ENCODE data around the gene UTP3.
"Not testable (repeated sequence)": the region's sequence is repeated elsewhere in the genome, so short reads cannot be mapped to it uniquely, and the experiment has no call there.

The UTP3 gene

DNA sequence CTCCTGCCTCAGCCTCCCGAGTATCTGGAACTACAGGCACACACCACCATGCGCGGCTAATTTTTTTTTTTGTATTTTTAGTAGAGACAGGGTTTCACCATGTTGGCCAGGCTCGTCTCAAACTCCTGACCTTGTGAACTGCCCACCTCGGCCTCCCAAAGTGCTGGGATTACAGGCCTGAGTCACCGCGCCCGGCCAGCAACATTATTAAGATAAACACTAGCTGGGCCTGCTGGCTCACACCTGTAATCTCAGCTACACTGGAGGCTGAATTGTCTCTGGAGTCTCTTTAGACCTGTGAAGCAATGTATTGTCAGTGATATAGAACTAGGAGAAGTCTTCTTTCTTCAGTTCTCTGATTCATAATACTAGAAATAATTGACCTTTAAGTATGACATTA lies 10.1 kb downstream of the UTP3 start:
- not testable (repeated sequence) for H3K4me3 ChIP-seq (ENCODE audit: low read length); H3K36me3 ChIP-seq (ENCODE audit: control insufficient read depth, insufficient read depth, low read length); H3K27ac ChIP-seq (ENCODE audit: low read depth, low read length); H3K9ac ChIP-seq (ENCODE audit: low read length); H3K27me3 ChIP-seq (ENCODE audit: control insufficient read depth, insufficient read depth, low read length); H3K4me1 ChIP-seq (ENCODE audit: control insufficient read depth, insufficient read depth, low read length)

DNA sequence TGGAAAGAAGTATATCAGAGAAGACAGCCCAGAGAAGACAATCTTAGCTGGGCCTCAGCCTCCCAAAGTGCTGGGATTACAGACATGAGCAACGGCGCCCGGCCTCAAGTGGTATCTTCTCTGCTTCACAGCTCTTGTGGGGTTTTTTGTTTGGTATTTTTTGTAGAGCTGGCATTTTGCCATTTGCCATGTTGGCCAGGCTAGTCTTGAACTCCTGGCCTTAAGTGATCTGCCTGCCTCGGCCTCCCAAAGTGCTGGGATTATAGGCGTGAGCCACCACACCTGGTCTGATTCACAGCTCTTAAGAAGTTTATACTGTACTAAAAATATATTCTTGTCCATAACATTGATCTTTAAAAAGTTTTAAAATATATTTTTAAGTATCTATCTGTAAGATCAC lies 12.4 kb downstream of the UTP3 start:
- H3K4me3 ChIP-seq (ENCODE audit: low read length): no peak overlapping the region
- H3K9ac ChIP-seq (ENCODE audit: low read length): no peak overlapping the region
- no peaks in the 10 kb centered on the region for H3K36me3 ChIP-seq (ENCODE audit: control insufficient read depth, insufficient read depth, low read length)
- H3K27ac ChIP-seq (ENCODE audit: low read depth, low read length): no peak overlapping the region
- no peaks in the 10 kb centered on the region for H3K27me3 ChIP-seq (ENCODE audit: control insufficient read depth, insufficient read depth, low read length)
- H3K4me1 ChIP-seq (ENCODE audit: control insufficient read depth, insufficient read depth, low read length): peaks cover 3% of the 10 kb centered on the region

DNA sequence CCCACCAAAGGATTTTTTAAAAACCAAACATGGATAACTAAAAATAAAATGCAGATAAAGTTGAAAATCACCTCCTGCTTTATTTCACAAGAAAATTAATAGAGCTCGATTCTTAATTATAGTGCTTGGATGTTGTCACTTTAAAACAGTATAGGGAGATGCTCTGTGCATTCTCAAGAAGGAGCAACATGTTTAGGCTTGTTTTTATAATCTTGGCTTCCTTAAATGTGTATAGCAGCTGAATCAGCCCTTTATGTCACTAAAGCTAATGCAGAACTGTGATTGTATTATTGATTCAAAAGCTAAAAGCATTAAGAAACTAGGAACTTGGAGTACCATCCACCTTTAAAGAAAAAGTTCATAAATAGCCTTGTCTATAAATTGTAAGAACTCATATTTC lies 12.9 kb downstream of the UTP3 start:
- Histone ChIP-seq H3K9ac (ENCODE audit: low read length) (no peak overlapping the region), H3K4me3 (ENCODE audit: low read length) (no peak overlapping the region), H3K4me1 (ENCODE audit: control insufficient read depth, insufficient read depth, low read length) (peaks cover 6% of the 10 kb centered on the region), H3K27ac (ENCODE audit: low read depth, low read length) (no peak overlapping the region), H3K36me3 (ENCODE audit: control insufficient read depth, insufficient read depth, low read length) (no peaks in the 10 kb centered on the region), H3K27me3 (ENCODE audit: control insufficient read depth, insufficient read depth, low read length) (no peaks in the 10 kb centered on the region)

DNA sequence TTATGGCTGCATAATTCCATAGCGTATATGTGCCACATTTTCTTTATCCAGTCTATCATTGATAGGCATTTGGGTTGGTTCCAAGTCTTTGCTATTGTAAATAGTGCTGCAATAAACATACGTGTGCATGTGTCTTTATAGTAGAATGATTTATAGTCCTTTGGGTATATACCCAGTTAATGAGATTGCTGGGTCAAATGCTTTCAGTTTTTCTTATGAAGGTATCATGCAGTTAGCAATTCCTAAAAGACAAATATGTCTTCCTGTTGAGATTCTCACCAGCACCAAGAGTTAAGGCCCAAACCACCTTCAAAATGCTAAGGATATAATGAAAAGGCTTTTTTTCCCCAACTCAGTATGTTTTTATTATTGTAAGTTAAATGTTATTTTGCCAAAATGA lies 14.3 kb downstream of the UTP3 start:
- H3K4me1 ChIP-seq (ENCODE audit: control insufficient read depth, insufficient read depth, low read length): peaks cover 15% of the 10 kb centered on the region
- H3K9ac ChIP-seq (ENCODE audit: low read length); H3K36me3 ChIP-seq (ENCODE audit: control insufficient read depth, insufficient read depth, low read length); H3K27ac ChIP-seq (ENCODE audit: low read depth, low read length); H3K27me3 ChIP-seq (ENCODE audit: control insufficient read depth, insufficient read depth, low read length); H3K4me3 ChIP-seq (ENCODE audit: low read length): not testable (repeated sequence)

DNA sequence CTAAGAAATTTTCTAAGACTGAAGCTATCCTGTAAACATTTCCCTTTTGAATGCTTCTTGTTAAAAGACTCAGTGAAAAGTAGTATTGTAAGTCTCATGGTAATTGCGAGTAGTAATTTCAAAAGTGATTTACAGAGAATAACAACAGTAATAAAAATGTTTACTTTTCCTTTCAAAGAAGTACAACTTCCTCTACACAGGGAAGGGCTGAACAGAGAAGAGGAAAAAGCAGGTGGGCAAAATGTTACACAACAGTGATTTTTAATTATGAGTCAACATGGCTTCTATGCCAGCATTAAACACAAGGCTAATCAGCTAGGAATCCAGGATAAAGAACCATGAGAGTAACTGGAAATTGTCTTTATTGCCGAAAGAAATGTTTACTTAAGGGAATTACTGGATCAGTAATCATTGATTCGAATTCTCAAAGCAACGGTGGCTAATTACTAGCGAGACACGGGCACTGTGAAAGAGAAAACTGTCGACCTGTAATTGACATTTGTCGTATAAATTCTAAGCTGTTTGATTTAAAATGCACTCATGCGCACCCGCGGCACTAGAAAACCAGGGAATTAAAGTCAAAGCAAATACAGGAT lies 15.4 kb downstream of the UTP3 start:
- Histone ChIP-seq H3K36me3 (ENCODE audit: control insufficient read depth, insufficient read depth, low read length) (no peaks in the 10 kb centered on the region), H3K4me3 (ENCODE audit: low read length) (peak overlapping the region; percentile 62), H3K4me1 (ENCODE audit: control insufficient read depth, insufficient read depth, low read length) (peaks cover 15% of the 10 kb centered on the region), H3K27me3 (ENCODE audit: control insufficient read depth, insufficient read depth, low read length) (no peaks in the 10 kb centered on the region), H3K27ac (ENCODE audit: low read depth, low read length) (peak overlapping the region; percentile 89), H3K9ac (ENCODE audit: low read length) (peak overlapping the region; percentile 50)

DNA sequence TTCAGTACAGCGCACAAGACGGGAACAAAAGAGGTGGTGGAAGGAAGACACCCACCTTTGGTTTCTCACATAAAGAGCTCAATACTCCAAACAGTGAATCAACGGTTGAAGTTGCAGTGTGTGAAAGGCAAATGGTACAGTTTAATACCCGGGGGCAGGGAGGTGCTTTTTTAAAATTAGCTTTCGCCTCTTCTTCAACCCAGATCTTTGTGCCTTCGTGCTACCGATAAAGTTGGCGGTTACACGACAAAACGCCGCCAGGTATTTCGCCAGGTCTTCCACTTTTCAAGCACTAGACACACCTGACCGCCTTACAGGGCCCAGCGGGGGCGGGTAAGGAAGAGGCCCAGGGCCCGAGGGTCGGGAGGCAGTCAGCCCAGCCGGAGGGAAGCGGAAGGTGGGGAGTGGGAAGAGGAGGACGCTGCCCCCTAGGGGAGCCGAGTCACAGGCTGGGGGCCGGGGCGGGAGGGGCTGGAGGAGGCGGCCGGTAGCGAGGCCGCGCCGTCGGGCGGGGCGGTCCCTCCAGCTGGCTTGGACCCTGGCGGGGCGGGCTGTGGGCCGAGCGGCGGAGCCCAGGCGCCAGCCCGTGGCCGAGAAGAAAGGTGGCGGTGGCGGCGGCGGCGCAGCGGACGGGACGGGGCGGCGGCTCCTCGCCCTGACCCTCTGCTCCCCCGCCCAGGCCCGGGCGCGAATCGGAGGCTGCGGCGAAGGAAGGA lies 16.0 kb downstream of the UTP3 start:
- H3K9ac ChIP-seq (ENCODE audit: low read length): peak overlapping the region; percentile 81
- peaks cover 15% of the 10 kb centered on the region for H3K4me1 ChIP-seq (ENCODE audit: control insufficient read depth, insufficient read depth, low read length)
- no peaks in the 10 kb centered on the region for H3K36me3 ChIP-seq (ENCODE audit: control insufficient read depth, insufficient read depth, low read length)
- no peaks in the 10 kb centered on the region for H3K27me3 ChIP-seq (ENCODE audit: control insufficient read depth, insufficient read depth, low read length)
- peak overlapping the region; percentile 62 for H3K4me3 ChIP-seq (ENCODE audit: low read length)
- H3K27ac ChIP-seq (ENCODE audit: low read depth, low read length): peak overlapping the region; percentile 89

DNA sequence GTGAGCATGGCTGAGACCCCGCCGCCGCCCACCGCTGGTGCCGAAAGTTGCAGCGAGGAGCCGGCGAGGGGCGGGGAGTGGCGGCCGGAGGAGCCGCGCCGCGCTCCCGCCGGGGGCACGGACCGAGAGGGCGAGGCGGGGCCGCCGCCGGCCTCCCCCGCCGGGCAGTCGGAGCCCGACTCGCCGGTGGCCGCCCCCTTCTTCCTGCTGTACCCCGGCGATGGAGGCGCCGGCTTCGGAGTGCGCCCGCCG lies 16.5 kb downstream of the UTP3 start:
- Histone ChIP-seq H3K4me1 (ENCODE audit: control insufficient read depth, insufficient read depth, low read length) (peaks cover 15% of the 10 kb centered on the region), H3K9ac (ENCODE audit: low read length) (peak overlapping the region; percentile 21), H3K4me3 (ENCODE audit: low read length) (peak overlapping the region; percentile 62), H3K36me3 (ENCODE audit: control insufficient read depth, insufficient read depth, low read length) (no peaks in the 10 kb centered on the region), H3K27me3 (ENCODE audit: control insufficient read depth, insufficient read depth, low read length) (no peaks in the 10 kb centered on the region), H3K27ac (ENCODE audit: low read depth, low read length) (peak overlapping the region; percentile 89)

DNA sequence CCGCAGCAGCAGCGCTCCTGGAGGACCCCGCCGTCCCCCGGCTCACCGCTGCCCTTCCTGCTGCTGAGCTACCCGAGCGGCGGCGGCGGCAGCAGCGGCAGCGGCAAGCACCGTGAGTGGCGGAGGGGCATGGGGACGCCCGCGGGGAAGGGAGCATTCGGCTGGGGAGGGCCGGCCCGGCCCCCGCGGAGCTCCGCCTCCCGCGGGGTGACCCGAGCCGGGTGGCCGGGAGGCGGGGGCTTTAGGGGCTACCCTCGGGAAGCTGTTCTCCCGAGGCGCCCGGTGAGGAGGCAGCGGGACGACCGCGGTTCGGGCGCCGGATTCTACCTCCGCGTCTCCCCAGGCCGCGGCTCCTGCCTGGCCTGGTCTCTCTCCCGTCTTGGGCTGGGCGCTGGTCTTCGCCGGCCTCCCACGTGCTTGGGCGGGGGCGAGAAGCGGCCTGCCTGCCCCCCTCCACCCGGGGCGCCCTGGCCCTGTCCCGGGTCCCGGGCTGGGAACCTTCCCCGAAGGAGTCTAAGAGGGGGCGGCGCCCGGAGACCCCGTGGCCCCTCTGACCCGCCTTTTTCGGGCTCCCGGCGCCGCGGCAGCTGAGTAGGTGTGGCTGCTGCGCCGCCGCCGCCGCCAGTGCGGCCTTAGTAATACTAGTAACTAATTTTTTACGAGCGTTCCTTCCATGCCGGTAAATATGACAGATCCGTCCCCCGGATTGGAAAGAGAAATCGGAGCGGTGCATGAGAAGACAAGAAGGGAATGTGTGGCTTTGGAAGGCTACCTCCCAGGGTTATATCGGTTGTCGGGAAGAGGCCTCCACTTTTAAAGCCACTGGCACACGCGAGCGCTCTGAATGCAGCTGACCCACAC lies 17.1 kb downstream of the UTP3 start:
- Histone ChIP-seq H3K27ac (ENCODE audit: low read depth, low read length) (peak overlapping the region; percentile 89), H3K4me1 (ENCODE audit: control insufficient read depth, insufficient read depth, low read length) (peaks cover 15% of the 10 kb centered on the region), H3K4me3 (ENCODE audit: low read length) (peak overlapping the region; percentile 62), H3K9ac (ENCODE audit: low read length) (peak overlapping the region; percentile 42), H3K27me3 (ENCODE audit: control insufficient read depth, insufficient read depth, low read length) (no peaks in the 10 kb centered on the region), H3K36me3 (ENCODE audit: control insufficient read depth, insufficient read depth, low read length) (no peaks in the 10 kb centered on the region)

DNA sequence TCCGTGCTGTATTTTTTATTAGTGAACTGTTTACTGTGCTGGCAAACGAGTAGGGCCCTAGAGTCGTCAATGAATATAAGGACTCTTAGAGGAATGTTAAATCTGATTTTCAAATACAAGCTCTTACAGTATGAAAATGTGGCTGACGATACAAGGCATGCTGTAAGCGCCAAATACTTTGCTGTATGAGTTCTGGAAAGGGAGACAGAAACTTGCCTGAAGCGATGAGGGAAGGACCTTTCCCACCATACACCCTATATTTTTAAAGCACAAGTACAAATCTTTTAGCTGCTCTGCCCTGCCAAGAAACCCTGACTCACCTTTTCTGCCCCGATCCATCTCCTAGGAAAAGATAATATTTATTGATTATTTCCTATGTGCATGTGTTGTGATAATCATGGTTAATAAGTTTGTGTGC lies 17.7 kb downstream of the UTP3 start:
- H3K4me3 ChIP-seq (ENCODE audit: low read length): peak overlapping the region; percentile 62

DNA sequence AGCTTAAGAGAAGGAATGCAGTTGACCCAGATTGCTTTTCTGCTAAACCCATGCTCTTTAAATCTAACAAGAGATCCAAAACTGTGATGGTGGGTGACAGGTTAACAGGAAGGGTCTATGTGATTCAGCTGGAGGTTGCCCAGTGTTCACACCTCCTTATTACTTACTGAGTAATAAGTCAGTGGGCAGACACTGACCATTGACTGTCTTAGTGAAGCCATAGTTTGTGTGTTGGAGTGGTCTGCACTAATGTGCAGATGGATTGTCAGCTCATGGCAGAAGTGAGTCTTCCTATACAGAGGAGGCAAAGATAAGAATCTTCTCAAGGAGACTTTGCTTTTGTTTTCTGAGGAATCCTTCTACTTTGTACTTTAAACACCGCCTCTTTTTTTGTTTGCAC lies 18.2 kb downstream of the UTP3 start:
- Histone ChIP-seq H3K27me3 (ENCODE audit: control insufficient read depth, insufficient read depth, low read length) (no peaks in the 10 kb centered on the region), H3K9ac (ENCODE audit: low read length) (peak overlapping the region; percentile 42), H3K36me3 (ENCODE audit: control insufficient read depth, insufficient read depth, low read length) (no peaks in the 10 kb centered on the region), H3K27ac (ENCODE audit: low read depth, low read length) (peak overlapping the region; percentile 89), H3K4me1 (ENCODE audit: control insufficient read depth, insufficient read depth, low read length) (peaks cover 15% of the 10 kb centered on the region), H3K4me3 (ENCODE audit: low read length) (peak overlapping the region; percentile 62)

More for the DNA sequence above, 17.7 kb downstream of the UTP3 start:
- Histone ChIP-seq H3K9ac (ENCODE audit: low read length) (peak overlapping the region; percentile 42), H3K4me1 (ENCODE audit: control insufficient read depth, insufficient read depth, low read length) (peaks cover 15% of the 10 kb centered on the region), H3K27ac (ENCODE audit: low read depth, low read length) (peak overlapping the region; percentile 89), H3K27me3 (ENCODE audit: control insufficient read depth, insufficient read depth, low read length) (no peaks in the 10 kb centered on the region), H3K36me3 (ENCODE audit: control insufficient read depth, insufficient read depth, low read length) (no peaks in the 10 kb centered on the region)

DNA sequence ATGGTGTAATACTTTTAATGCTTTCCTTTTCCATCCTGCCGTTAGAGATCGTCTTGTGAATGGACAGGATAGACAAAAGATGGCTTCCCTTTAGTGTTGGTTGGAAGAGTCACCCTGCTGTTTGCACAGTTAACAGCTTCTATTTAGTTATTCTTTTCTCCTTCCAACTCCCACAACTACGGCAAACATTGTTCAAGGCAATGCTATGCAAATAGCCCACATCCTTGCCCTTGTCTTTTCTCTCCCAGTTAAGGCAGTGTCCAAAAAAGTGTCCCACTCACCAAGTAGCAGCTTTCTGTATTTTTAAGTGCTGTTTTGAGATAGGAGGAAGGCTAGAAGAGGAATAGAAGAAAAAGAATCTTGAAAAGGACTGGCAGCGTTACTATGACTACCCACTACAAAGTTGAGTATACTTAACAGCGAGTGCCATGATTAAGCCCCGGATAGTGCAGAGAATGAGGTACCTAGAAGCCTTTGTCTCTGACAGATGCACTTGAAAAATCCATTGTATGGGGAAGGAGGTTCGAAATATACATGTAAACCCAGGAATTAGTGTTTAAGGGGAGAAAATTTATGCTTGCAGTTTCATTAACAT lies 21.4 kb downstream of the UTP3 start:
- no peak overlapping the region for H3K9ac ChIP-seq (ENCODE audit: low read length)
- peaks cover 12% of the 10 kb centered on the region for H3K4me1 ChIP-seq (ENCODE audit: control insufficient read depth, insufficient read depth, low read length)
- H3K27ac ChIP-seq (ENCODE audit: low read depth, low read length): no peak overlapping the region
- H3K36me3 ChIP-seq (ENCODE audit: control insufficient read depth, insufficient read depth, low read length): no peaks in the 10 kb centered on the region
- H3K27me3 ChIP-seq (ENCODE audit: control insufficient read depth, insufficient read depth, low read length): no peaks in the 10 kb centered on the region
- H3K4me3 ChIP-seq (ENCODE audit: low read length): no peak overlapping the region

DNA sequence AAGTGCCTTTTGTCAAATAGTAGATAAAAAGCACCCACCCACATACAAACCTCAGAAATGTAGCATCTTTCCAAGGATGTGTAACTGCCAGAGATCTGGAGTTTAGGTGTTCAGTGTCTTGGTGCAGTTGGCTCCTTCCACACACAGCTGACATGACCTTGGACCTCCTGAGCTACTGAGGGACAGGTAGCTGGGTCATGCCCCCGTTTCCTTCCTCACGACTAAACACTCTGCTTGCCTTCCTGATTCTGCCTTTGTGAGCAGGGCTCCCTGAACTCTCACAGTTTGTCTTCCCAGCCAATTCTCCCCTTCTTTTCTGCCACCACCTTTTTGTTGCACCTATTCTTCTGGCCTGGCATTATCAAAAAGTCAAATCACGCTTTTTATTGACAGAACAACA lies 23.3 kb downstream of the UTP3 start:
- peaks cover 6% of the 10 kb centered on the region for H3K4me1 ChIP-seq (ENCODE audit: control insufficient read depth, insufficient read depth, low read length)
- no peak overlapping the region for H3K27ac ChIP-seq (ENCODE audit: low read depth, low read length)

More for the DNA sequence above, 23.3 kb downstream of the UTP3 start:
- Histone ChIP-seq H3K36me3 (ENCODE audit: control insufficient read depth, insufficient read depth, low read length) (no peaks in the 10 kb centered on the region), H3K9ac (ENCODE audit: low read length) (no peak overlapping the region), H3K4me3 (ENCODE audit: low read length) (no peak overlapping the region), H3K27me3 (ENCODE audit: control insufficient read depth, insufficient read depth, low read length) (no peaks in the 10 kb centered on the region)

Measured in rectal smooth muscle tissue (tissue), 1 donor.